Measurements from ENCODE around the gene CD81. TPM values are rescaled to one million over a fixed set of nuclear protein-coding genes. Genes with fewer than 3 reads are reported as not detected.

Gene CD81
- total RNA-seq, 1 experiment from 2014 or later = 194 TPM

DNA sequence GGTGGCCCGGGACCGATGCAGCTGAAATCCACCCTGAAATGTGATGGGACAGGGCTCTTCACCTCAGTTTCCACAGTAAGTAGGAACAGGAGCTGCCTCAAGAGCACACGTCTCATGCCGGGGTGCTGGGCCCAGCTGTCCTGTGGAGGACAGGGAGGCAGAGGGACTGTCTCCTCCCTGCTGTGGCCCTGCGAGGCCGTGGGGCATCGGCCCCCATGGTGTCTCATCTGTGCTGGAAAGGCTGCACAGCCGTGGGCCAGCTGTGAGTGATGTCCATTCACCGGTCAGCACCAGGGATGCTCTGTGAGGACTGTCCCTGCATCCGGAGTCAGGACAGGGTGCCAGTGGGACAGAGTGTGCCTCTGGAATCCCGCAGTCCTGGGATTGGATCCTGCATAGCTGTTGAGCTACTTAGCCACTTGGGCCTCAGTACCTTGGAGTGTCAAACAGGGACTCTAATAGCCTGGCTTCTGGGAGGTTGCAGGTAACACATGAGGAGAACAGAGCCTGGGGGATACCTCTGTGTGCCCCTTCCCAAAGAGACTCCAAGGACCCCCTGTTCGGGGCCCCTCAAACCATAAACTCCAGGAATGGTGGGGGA, 50.7 kb downstream of the CD81 start:
- Histone ChIP-seq H3K27me3 (replicated peaks; ENCODE audit: insufficient read depth, low read depth, low read length, poor library complexity) (no peaks in the 10 kb centered on the region), H3K27ac (ENCODE audit: low read depth, low read length, poor library complexity, severe bottlenecking) (no peak overlapping the region), H3K9me3 (ENCODE audit: low read depth, low read length, poor library complexity, severe bottlenecking) (no peaks in the 10 kb centered on the region), H3K36me3 (ENCODE audit: insufficient read depth, low read length, poor library complexity, severe bottlenecking) (no peaks in the 10 kb centered on the region), H3K4me1 (ENCODE audit: insufficient read depth, low read length, poor library complexity, severe bottlenecking) (no peaks in the 10 kb centered on the region), H3K4me3 (ENCODE audit: low read depth, low read length, poor library complexity, severe bottlenecking) (no peak overlapping the region)
- ChIA-PET CTCF (interaction anchor here (0.6 to 1.0 kb wide), 2 partner anchors 103 to 104 kb away, joined by 3 read pairs; no protein-coding TSS in a partner anchor), POLR2A (ENCODE audit: low non-redundant PET) (no interaction called here)
- no TSS peak for BruUV-seq (replicated peaks)
- DNase-seq (ENCODE audit: low spot score) = no peak
- TF ChIP-seq, protein P1, sequence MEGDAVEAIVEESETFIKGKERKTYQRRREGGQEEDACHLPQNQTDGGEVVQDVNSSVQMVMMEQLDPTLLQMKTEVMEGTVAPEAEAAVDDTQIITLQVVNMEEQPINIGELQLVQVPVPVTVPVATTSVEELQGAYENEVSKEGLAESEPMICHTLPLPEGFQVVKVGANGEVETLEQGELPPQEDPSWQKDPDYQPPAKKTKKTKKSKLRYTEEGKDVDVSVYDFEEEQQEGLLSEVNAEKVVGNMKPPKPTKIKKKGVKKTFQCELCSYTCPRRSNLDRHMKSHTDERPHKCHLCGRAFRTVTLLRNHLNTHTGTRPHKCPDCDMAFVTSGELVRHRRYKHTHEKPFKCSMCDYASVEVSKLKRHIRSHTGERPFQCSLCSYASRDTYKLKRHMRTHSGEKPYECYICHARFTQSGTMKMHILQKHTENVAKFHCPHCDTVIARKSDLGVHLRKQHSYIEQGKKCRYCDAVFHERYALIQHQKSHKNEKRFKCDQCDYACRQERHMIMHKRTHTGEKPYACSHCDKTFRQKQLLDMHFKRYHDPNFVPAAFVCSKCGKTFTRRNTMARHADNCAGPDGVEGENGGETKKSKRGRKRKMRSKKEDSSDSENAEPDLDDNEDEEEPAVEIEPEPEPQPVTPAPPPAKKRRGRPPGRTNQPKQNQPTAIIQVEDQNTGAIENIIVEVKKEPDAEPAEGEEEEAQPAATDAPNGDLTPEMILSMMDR (conservative IDR thresholded peaks at IDR 0.05; ENCODE audit: low read depth, low read length) = no peak
- no peak for TF ChIP-seq EZH2 (IDR thresholded peaks at IDR 0.05; ENCODE audit: borderline replicate concordance, low read depth, low read length, poor library complexity, severe bottlenecking)
- intact Hi-C loops (cut with micrococcal nuclease; ENCODE audit: unreplicated experiment) = loop anchor here (1.0 to 5.0 kb wide), 2 partner anchors 103 to 464 kb away; no protein-coding TSS in a partner anchor

DNA sequence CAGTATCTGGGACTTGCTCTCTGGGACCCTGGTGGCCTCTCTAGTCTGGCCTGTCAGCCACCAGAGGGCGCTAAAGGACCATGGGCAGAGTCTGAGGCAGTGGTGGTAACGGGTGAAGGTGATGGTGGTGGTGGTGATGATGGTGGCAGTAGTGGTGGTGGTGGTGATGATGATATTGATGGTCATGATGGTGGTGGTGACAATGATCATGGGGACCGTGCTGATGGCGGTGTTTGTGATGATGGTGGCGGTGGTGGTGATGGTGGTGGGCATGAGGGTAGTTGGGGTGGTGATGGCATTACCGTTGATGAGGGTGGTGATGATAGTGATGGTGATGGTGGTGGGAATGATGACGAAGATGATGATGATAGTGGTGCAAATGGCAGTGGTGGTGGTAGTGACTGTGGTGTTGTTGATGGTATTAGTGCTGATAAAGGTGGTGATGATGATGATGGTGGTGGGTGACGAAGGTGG, 51.2 kb downstream of the CD81 start:
- CTCF ChIA-PET = interaction anchor here (1.0 kb wide), 1 partner anchor 102 kb away, joined by 3 read pairs; no protein-coding TSS in a partner anchor
- POLR2A ChIA-PET (ENCODE audit: low non-redundant PET) = no interaction called here

DNA sequence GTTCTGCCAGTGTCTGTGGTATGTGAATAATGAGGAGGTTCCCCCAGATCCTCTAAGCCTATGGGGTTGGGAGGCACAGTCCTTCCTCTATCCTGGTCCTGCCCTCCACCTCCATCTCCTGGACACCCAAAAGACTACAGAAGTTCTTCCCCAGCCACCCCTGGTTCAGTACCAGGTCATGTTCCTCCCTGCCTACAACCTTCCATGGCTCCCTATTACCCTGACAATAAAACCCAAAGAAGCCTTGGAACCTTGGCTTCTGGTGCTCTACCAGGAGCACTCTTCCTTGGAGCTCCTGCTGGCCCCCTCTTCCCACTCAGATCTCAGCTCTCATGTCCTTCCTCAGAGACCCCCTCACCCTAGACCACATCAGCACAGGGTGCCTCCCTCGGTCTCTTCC, 54.3 kb downstream of the CD81 start:
- ChIA-PET POLR2A (ENCODE audit: low non-redundant PET) (no interaction called here), CTCF (no interaction called here)
- no peak for DNase-seq (ENCODE audit: low spot score)
- intact Hi-C loops (cut with micrococcal nuclease; ENCODE audit: unreplicated experiment) = no loop called here
- Histone ChIP-seq H3K4me3 (ENCODE audit: low read depth, low read length, poor library complexity, severe bottlenecking) (no peak overlapping the region), H3K36me3 (ENCODE audit: insufficient read depth, low read length, poor library complexity, severe bottlenecking) (no peaks in the 10 kb centered on the region), H3K9me3 (ENCODE audit: low read depth, low read length, poor library complexity, severe bottlenecking) (no peaks in the 10 kb centered on the region), H3K4me1 (ENCODE audit: insufficient read depth, low read length, poor library complexity, severe bottlenecking) (no peaks in the 10 kb centered on the region), H3K27ac (ENCODE audit: low read depth, low read length, poor library complexity, severe bottlenecking) (no peak overlapping the region), H3K27me3 (replicated peaks; ENCODE audit: insufficient read depth, low read depth, low read length, poor library complexity) (no peaks in the 10 kb centered on the region)
- TF ChIP-seq EZH2 (IDR thresholded peaks at IDR 0.05; ENCODE audit: borderline replicate concordance, low read depth, low read length, poor library complexity, severe bottlenecking) = no peak
- TF ChIP-seq, protein P1 (conservative IDR thresholded peaks at IDR 0.05; ENCODE audit: low read depth, low read length) = no peak
- BruUV-seq (replicated peaks) = no TSS peak

More for the DNA sequence above, 51.2 kb downstream of the CD81 start:
- DNase-seq (ENCODE audit: low spot score) = peak; percentile 34
- Histone ChIP-seq H3K36me3 (ENCODE audit: insufficient read depth, low read length, poor library complexity, severe bottlenecking) (no peaks in the 10 kb centered on the region), H3K4me1 (ENCODE audit: insufficient read depth, low read length, poor library complexity, severe bottlenecking) (no peaks in the 10 kb centered on the region), H3K9me3 (ENCODE audit: low read depth, low read length, poor library complexity, severe bottlenecking) (no peaks in the 10 kb centered on the region), H3K27ac (ENCODE audit: low read depth, low read length, poor library complexity, severe bottlenecking) (no peak overlapping the region), H3K27me3 (replicated peaks; ENCODE audit: insufficient read depth, low read depth, low read length, poor library complexity) (no peaks in the 10 kb centered on the region), H3K4me3 (ENCODE audit: low read depth, low read length, poor library complexity, severe bottlenecking) (no peak overlapping the region)
- intact Hi-C loops (cut with micrococcal nuclease; ENCODE audit: unreplicated experiment) = loop anchor here (1.0 to 5.0 kb wide), 2 partner anchors 103 to 464 kb away; no protein-coding TSS in a partner anchor
- no TSS peak for BruUV-seq (replicated peaks)
- TF ChIP-seq, protein P1 (conservative IDR thresholded peaks at IDR 0.05; ENCODE audit: low read depth, low read length) = peak; percentile 71
- TF ChIP-seq EZH2 (IDR thresholded peaks at IDR 0.05; ENCODE audit: borderline replicate concordance, low read depth, low read length, poor library complexity, severe bottlenecking) = no peak

All from A673 (cell line).